Brain microvascular endothelial cell (primary cell): ENCODE results near the gene KCMF1.
A peak's percentile ranks its signal among the peaks of the same experiment; 100 is the strongest.

ENCODE experiments used
- DNase-seq: peaks from one replicate; pipeline ENCODE4 v3.0.0-alpha.2; 2020
- H3K27ac ChIP-seq: fragments of 250-450 bp; sonication (Bioruptor Pico); 2 replicates; pipeline ENCODE4 v1.5.1; 2020; ENCODE audit warnings: mild to moderate bottlenecking, moderate library complexity
- H3K27me3 ChIP-seq: fragments of 250-450 bp; sonication (Bioruptor Pico); replicated peaks from 2 replicates; pipeline ENCODE4 v1.5.1; 2020; ENCODE audit warnings: mild to moderate bottlenecking
- H3K36me3 ChIP-seq: fragments of 250-450 bp; sonication (Bioruptor Pico); replicated peaks from 2 replicates; pipeline ENCODE4 v1.5.1; 2020; ENCODE audit warnings: mild to moderate bottlenecking
- H3K4me3 ChIP-seq: 2 replicates; pipeline ENCODE4 v1.5.1; 2011; ENCODE audit warnings: low read depth, mild to moderate bottlenecking, control low read depth, low read length, moderate library complexity
- in situ Hi-C: cut with HindIII; loops from 2 replicates; pipeline ENCODE4 v1.10.0; 2017; ENCODE audit warnings: low sequenced_read_pairs, low pct_ligation_motif_present
- TF ChIP-seq, protein P1 (sequence below): IDR thresholded peaks from 2 replicates; pipeline ENCODE4 v1.5.1; 2011; ENCODE audit warnings: low read depth, mild to moderate bottlenecking, moderate library complexity, low read length, control low read depth, inconsistent platforms; ENCODE audit errors: missing control alignments

KCMF1 gene

DNA sequence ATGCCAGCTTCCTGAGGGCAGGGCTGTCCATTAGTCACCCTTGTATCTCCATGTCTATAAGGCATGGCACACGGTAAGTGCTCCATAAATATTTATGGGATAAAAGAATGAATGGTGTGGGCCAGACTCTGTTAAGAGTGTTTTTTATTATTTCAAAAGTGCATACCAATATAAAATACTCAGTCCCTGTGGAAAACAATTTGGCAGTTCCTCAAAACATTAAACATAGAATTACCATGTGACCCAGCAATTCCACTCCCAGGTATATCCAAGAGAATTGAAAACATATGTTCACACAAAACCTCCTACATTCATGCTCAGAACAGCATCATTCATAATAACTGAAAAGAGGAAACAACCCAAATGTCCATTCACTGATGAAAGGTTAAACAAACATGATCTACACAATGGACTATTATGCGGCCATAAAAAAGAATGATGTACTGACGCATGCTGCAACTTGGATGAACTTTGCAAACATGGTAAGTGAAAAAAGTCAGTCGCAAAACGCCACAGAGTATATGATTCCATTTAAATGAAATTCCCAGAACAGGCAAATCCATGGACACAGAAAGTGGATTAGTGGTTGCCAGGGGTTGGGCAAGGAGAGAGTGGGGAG lies 93.1 kb downstream of the KCMF1 start:
- TF ChIP-seq, protein P1, sequence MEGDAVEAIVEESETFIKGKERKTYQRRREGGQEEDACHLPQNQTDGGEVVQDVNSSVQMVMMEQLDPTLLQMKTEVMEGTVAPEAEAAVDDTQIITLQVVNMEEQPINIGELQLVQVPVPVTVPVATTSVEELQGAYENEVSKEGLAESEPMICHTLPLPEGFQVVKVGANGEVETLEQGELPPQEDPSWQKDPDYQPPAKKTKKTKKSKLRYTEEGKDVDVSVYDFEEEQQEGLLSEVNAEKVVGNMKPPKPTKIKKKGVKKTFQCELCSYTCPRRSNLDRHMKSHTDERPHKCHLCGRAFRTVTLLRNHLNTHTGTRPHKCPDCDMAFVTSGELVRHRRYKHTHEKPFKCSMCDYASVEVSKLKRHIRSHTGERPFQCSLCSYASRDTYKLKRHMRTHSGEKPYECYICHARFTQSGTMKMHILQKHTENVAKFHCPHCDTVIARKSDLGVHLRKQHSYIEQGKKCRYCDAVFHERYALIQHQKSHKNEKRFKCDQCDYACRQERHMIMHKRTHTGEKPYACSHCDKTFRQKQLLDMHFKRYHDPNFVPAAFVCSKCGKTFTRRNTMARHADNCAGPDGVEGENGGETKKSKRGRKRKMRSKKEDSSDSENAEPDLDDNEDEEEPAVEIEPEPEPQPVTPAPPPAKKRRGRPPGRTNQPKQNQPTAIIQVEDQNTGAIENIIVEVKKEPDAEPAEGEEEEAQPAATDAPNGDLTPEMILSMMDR: no peak
- in situ Hi-C loops: no loop called here
- DNase-seq: no peak
- Histone ChIP-seq H3K27me3 (peaks cover 2% of the 10 kb centered on the region), H3K27ac (no peak overlapping the region), H3K36me3 (no peaks in the 10 kb centered on the region), H3K4me3 (no peak overlapping the region)

DNA sequence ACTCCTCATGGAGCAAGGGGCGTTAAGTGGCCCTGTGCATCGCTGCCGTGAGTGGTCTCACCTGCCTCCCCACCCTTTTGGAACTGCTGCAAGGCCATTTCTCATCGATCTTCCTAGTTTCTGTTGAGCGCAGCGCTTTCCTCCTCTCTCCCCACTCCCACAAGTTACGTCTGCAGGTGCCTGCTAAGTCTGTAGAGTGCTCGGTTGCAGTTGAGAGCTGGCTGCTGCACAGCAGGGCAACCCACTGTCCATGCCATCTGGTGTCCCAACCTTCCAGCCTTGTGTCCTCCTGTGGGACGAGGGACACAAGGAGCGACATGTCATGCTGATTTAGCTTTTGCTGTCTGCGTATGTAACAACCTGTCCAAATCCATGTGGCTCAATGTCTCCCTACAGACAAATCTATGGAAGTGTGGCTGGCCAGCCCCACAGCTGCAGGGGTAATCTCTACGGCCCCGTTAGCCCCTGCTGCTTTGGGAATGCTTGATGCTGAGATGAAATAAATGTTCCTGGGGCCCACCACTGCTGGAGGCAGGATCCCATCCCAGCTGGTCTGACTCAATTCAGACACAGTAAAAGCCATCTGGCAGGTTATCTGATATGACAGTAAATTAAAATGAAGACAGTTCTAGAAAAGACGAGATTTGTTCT lies 94.1 kb downstream of the KCMF1 start:
- DNase-seq: no peak
- in situ Hi-C loops: no loop called here
- Histone ChIP-seq H3K4me3 (no peak overlapping the region), H3K27me3 (peaks cover 2% of the 10 kb centered on the region), H3K27ac (no peak overlapping the region), H3K36me3 (no peaks in the 10 kb centered on the region)
- TF ChIP-seq, protein P1: no peak

DNA sequence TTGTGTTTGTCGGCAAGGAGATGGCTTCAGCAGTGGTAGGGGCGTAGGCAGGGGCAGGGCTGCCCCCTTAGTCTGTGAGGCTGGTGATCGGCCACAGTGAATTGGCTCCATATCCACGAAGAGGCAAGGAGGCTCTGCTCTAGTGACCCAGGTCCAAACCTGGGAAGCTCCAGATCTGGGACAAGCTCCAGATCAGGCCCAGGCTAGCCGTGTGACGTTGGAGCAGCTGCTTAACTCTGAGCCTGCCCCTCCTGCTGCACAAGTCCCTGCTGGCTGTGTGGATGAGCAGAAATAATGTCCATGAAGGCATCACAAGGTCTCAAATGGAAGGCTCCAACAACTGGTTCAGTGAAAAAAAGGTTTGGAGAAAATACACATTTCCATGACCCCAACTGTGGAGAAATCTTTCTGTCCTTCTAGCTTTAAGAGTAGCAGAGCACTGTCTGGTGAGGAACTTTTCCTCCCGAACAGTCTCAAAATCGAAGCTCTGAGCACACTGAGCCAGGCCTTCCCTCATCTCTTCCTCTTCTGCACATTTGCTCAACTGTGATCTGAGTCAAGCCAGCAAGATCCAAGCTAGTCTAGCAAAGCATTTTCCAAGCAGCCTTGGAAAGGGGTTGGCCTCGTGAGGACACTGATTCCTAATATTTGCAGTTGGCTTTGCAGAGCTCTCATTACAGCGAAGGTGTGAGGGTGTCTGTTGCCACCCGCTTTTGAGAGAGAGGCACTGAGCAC lies 95.2 kb downstream of the KCMF1 start:
- Histone ChIP-seq H3K27me3 (peaks cover 2% of the 10 kb centered on the region), H3K27ac (no peak overlapping the region), H3K4me3 (no peak overlapping the region), H3K36me3 (no peaks in the 10 kb centered on the region)
- in situ Hi-C loops: no loop called here
- TF ChIP-seq, protein P1: no peak
- DNase-seq: no peak

DNA sequence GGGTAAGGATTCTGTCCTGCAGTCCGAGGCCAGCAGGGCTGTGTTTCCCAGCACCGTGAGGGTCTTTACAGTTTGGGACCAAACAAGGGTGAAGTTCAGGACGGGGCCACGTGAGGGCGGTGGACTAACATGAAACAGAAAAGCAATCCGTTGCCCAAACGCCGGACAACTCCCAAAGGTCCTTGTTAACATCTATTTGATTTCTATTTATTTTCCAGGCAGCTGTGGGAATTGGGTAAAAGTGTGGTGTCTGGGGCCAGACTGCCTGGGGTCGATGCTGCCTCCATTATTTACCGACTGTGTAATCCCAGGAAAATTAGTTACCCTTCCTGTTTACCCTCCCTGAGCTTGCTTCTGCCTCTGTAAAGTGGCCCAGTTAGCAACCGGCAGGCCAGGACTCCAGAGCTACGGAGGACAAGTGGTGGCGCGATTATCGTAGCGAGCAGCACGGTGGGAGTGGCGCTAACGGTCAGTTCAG lies 96.0 kb downstream of the KCMF1 start:
- DNase-seq: peak; percentile 80
- H3K27ac ChIP-seq: no peak overlapping the region
- TF ChIP-seq, protein P1: peak; percentile 87
- H3K36me3 ChIP-seq: no peaks in the 10 kb centered on the region
- in situ Hi-C loops: no loop called here
- H3K27me3 ChIP-seq: peaks cover 2% of the 10 kb centered on the region
- H3K4me3 ChIP-seq: peak overlapping the region; percentile 33

DNA sequence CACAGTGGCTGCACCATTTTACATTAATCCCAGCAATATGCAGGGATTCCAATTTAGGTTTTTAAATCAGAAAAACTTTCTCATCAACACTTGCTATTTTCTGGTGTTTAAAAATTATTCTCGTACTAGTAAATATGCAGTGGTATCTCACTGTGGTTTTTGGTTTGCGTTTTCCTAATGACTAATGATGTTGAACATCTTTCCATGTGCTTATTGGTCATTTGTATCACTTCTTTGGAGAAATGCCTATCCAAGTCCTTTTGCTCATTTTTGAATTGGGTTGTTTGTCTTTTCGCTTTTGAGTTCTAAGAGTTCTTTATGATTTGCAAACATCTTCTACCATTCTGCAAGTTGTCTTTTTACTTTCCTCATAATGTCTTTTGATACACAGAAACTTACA lies 100.1 kb downstream of the KCMF1 start:
- in situ Hi-C loops: no loop called here
- DNase-seq: no peak
- TF ChIP-seq, protein P1: no peak
- Histone ChIP-seq H3K27me3 (no peaks in the 10 kb centered on the region), H3K4me3 (no peak overlapping the region), H3K27ac (no peak overlapping the region), H3K36me3 (no peaks in the 10 kb centered on the region)
